Kidney epithelial cell (primary cell): ENCODE measurements around the gene PRKG1. TPM values are rescaled to one million over a fixed set of nuclear protein-coding genes. Genes with fewer than 3 reads are reported as not detected.
A peak's percentile ranks its signal among the peaks of the same experiment; 100 is the strongest.

ENCODE experiments used
- DNase-seq: peaks from one replicate; pipeline ENCODE4 v3.0.0-alpha.2; 2010; ENCODE audit warnings: low read depth
- H3K27me3 ChIP-seq: 2 replicates; pipeline ENCODE4 v1.6.0; 2011; ENCODE audit warnings: low read length; ENCODE audit not compliant: control insufficient read depth, insufficient read depth
- H3K36me3 ChIP-seq: 2 replicates; pipeline ENCODE4 v1.5.1; 2011; ENCODE audit warnings: low read length; ENCODE audit not compliant: control insufficient read depth, insufficient read depth
- H3K4me3 ChIP-seq: 2 replicates; pipeline ENCODE4 v1.5.1; 2011; ENCODE audit warnings: low read depth, mild to moderate bottlenecking, control low read depth, low read length
- total RNA-seq: library from RNA; depleted of rRNA; stranded (reverse); fragments of >200 nt; gene quantifications from 2 replicates; pipeline ENCODE4 v1.2.3, GENCODE V29; 2015
- TF ChIP-seq, protein P1 (sequence below): IDR thresholded peaks from 2 replicates; pipeline ENCODE4 v1.5.1; 2011; ENCODE audit warnings: mild to moderate bottlenecking, moderate library complexity, low read length, control low read depth, inconsistent platforms; ENCODE audit not compliant: insufficient read depth, poor library complexity, severe bottlenecking

PRKG1 gene
- total RNA-seq, 1 donor from 2014 or later: 1.3 TPM

GRCh38 chr10:51425431-51425830 lies 351.1 kb downstream of the PRKG1 start:
- no peak for DNase-seq
- Histone ChIP-seq H3K36me3 (no peaks in the 10 kb centered on the region), H3K4me3 (no peak overlapping the region), H3K27me3 (no peaks in the 10 kb centered on the region)
- TF ChIP-seq, protein P1, sequence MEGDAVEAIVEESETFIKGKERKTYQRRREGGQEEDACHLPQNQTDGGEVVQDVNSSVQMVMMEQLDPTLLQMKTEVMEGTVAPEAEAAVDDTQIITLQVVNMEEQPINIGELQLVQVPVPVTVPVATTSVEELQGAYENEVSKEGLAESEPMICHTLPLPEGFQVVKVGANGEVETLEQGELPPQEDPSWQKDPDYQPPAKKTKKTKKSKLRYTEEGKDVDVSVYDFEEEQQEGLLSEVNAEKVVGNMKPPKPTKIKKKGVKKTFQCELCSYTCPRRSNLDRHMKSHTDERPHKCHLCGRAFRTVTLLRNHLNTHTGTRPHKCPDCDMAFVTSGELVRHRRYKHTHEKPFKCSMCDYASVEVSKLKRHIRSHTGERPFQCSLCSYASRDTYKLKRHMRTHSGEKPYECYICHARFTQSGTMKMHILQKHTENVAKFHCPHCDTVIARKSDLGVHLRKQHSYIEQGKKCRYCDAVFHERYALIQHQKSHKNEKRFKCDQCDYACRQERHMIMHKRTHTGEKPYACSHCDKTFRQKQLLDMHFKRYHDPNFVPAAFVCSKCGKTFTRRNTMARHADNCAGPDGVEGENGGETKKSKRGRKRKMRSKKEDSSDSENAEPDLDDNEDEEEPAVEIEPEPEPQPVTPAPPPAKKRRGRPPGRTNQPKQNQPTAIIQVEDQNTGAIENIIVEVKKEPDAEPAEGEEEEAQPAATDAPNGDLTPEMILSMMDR: no peak

DNA sequence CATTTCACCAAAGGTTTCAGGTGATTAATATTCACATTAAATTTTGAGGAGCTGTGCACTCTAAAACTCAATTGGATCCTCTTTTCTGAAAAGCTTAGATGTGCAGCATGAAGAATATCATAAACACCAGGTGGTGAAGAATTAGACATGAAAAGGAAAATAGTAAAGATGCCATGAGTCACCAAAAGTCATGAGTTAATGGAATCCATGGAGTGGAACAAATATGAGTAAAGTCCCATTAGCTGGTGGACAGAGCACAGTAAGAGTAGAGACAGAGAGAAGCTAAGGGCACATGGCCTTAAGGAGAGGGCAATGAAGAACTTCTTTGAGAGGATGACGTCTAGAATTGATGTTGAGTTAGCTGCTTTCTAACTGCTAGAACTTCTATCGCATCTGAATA lies 353.5 kb downstream of the PRKG1 start:
- Histone ChIP-seq H3K36me3 (no peaks in the 10 kb centered on the region), H3K4me3 (no peak overlapping the region), H3K27me3 (no peaks in the 10 kb centered on the region)
- DNase-seq: peak; percentile 1
- TF ChIP-seq, protein P1: no peak

DNA sequence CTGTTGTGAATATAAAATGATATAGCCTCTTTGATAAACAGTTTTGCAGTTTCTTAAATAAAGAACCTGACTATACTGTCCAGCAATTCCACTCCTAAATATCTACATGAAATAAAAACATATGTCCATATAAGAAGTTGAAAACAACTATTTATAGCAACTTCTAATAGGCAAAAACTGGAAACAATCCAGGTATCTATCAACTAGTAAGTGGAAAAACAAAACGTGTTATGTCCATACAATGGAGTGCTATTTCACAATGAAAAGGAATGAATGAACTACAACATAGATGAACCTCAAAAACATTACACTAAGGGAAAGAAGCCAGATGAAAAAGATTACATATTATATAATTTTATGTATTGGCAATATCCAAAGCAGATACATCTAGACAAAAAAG lies 356.2 kb downstream of the PRKG1 start:
- Histone ChIP-seq H3K27me3 (no peaks in the 10 kb centered on the region), H3K36me3 (no peaks in the 10 kb centered on the region), H3K4me3 (no peak overlapping the region)

GRCh38 chr10:51433949-51434475 lies 359.7 kb downstream of the PRKG1 start:
- H3K36me3 ChIP-seq: no peaks in the 10 kb centered on the region
- DNase-seq: no peak
- TF ChIP-seq, protein P1: no peak
- H3K27me3 ChIP-seq: no peaks in the 10 kb centered on the region
- no peak overlapping the region for H3K4me3 ChIP-seq

More for the DNA sequence above, 356.2 kb downstream of the PRKG1 start:
- TF ChIP-seq, protein P1: no peak
- no peak for DNase-seq

GRCh38 chr10:51436805-51437204 lies 362.5 kb downstream of the PRKG1 start:
- no peak overlapping the region for H3K4me3 ChIP-seq

More at GRCh38 chr10:51436805-51437204, 362.5 kb downstream of the PRKG1 start:
- no peaks in the 10 kb centered on the region for H3K27me3 ChIP-seq
- no peaks in the 10 kb centered on the region for H3K36me3 ChIP-seq
- TF ChIP-seq, protein P1: no peak
- DNase-seq: no peak
